GM12874 (cell line): Measurements from ENCODE around the gene OR3A2.

Source experiments
- TF ChIP-seq, protein P1 (sequence below): IDR thresholded peaks from 2 replicates; pipeline ENCODE4 v1.5.1; 2011; ENCODE audit warnings: low read depth, mild to moderate bottlenecking, control low read depth, low read length, moderate library complexity; ENCODE audit not compliant: insufficient read depth

OR3A2 gene

DNA sequence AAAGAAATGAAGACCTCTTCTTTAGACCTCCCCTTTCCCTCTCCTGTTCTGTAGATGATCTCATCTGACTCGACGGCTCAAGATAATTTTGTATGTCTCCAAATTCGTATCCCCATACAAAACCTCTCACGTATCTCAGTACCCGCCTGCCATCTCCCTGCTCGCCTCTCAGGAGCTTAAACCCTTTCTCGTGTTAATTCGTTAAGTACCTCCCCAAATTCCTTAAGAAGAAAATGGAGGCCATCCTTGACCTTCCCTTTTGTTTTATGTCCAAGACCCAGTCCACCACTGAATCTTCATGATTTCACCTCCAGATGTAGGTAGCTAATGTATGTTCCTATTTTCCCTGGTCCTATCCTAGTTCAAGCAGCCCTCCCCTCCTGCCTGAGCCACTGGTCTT is 129.5 kb downstream of the OR3A2 start:
- TF ChIP-seq, protein P1, sequence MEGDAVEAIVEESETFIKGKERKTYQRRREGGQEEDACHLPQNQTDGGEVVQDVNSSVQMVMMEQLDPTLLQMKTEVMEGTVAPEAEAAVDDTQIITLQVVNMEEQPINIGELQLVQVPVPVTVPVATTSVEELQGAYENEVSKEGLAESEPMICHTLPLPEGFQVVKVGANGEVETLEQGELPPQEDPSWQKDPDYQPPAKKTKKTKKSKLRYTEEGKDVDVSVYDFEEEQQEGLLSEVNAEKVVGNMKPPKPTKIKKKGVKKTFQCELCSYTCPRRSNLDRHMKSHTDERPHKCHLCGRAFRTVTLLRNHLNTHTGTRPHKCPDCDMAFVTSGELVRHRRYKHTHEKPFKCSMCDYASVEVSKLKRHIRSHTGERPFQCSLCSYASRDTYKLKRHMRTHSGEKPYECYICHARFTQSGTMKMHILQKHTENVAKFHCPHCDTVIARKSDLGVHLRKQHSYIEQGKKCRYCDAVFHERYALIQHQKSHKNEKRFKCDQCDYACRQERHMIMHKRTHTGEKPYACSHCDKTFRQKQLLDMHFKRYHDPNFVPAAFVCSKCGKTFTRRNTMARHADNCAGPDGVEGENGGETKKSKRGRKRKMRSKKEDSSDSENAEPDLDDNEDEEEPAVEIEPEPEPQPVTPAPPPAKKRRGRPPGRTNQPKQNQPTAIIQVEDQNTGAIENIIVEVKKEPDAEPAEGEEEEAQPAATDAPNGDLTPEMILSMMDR = no peak
